CD4-positive, alpha-beta memory T cell (primary cell): ENCODE measurements around the gene SHISAL1. TPM values are rescaled to one million over a fixed set of nuclear protein-coding genes. Genes with fewer than 3 reads are reported as not detected.
A peak's percentile ranks its signal among the peaks of the same experiment; 100 is the strongest.

ENCODE experiments used
- CTCF ChIA-PET: fragments of 350-600 bp; sonication (Branson Sonifier 250); formaldehyde crosslinking; loops from one replicate; lab custom pipeline; 2021; ENCODE audit warnings: inconsistent platforms; ENCODE audit not compliant: partially characterized antibody; lab: Charles Lee
- POLR2A ChIA-PET: fragments of 350-600 bp; sonication (Branson Sonifier 250); formaldehyde crosslinking; loops from one replicate; lab custom pipeline; 2021; ENCODE audit not compliant: partially characterized antibody; lab: Charles Lee
- DNase-seq, 5 donors: peaks; one replicate each; pipeline versions ENCODE4 v3.0.0 to v3.0.0-alpha.2; 2020 to 2022; ENCODE audit warnings: mixed read lengths in 1 of 5
- H3K27ac ChIP-seq: one replicate; pipeline ENCODE4 v1.7.0; 2013; ENCODE audit warnings: low read depth, low read length
- H3K27me3 ChIP-seq: 2 replicates; pipeline ENCODE4 v1.7.0; 2013; ENCODE audit warnings: mild to moderate bottlenecking, low read length, moderate library complexity; ENCODE audit not compliant: insufficient read depth
- H3K36me3 ChIP-seq: 2 replicates; pipeline ENCODE4 v1.7.0; 2013; ENCODE audit warnings: mild to moderate bottlenecking, low read length, moderate library complexity; ENCODE audit not compliant: insufficient read depth
- H3K4me1 ChIP-seq: 2 replicates; pipeline ENCODE4 v1.7.0; 2013; ENCODE audit warnings: mild to moderate bottlenecking, low read length, moderate library complexity; ENCODE audit not compliant: insufficient read depth
- H3K4me3 ChIP-seq, 2 donors: one replicate each; pipeline ENCODE4 v1.7.0; 2013; ENCODE audit warnings: low read length in 2 of 2, mild to moderate bottlenecking in 1 of 2
- H3K9me3 ChIP-seq, 2 donors: one replicate each; pipeline ENCODE4 v1.7.0; 2013; ENCODE audit warnings: low read length in 2 of 2, control low read depth in 1 of 2; ENCODE audit not compliant: control insufficient read depth in 1 of 2
- H3K27ac Mint-ChIP-seq, 7 donors: one replicate each; pipeline ENCODE4 v1.8.0; 2020 to 2021; ENCODE audit warnings: mixed read lengths in 7 of 7, mild to moderate bottlenecking in 6 of 7, inconsistent platforms in 3 of 7, moderate library complexity in 3 of 7
- H3K27me3 Mint-ChIP-seq, 2 donors: one replicate each; pipeline ENCODE4 v1.8.0; 2020 to 2021; ENCODE audit warnings: mixed read lengths in 2 of 2
- H3K36me3 Mint-ChIP-seq, 2 donors: one replicate each; pipeline ENCODE4 v1.8.0; 2020 to 2021; ENCODE audit warnings: mixed read lengths in 2 of 2, inconsistent platforms in 1 of 2, mild to moderate bottlenecking in 1 of 2
- H3K4me1 Mint-ChIP-seq, 4 donors: one replicate each; pipeline ENCODE4 v1.8.0; 2020 to 2021; ENCODE audit warnings: mixed read lengths in 4 of 4, mild to moderate bottlenecking in 1 of 4
- H3K4me3 Mint-ChIP-seq, 8 donors: one replicate each; pipeline ENCODE4 v1.8.0; 2020 to 2021; ENCODE audit warnings: mixed read lengths in 8 of 8, mild to moderate bottlenecking in 7 of 8, moderate library complexity in 6 of 8, inconsistent platforms in 3 of 8
- H3K9me3 Mint-ChIP-seq, 8 donors: one replicate each; pipeline ENCODE4 v1.8.0; 2020 to 2021; ENCODE audit warnings: mixed read lengths in 8 of 8, mild to moderate bottlenecking in 5 of 8, inconsistent platforms in 3 of 8, moderate library complexity in 1 of 8
- intact Hi-C: fragments of 100-400 bp; cut with micrococcal nuclease; formaldehyde crosslinking; loops from one replicate; pipeline ENCODE4 v1.15.1; 2023
- polyA plus RNA-seq, 2 donors: library from polyadenylated mRNA; unstranded; fragments of 300-500 nt; fragmentation: Illumina TruSeq; gene quantifications; one replicate each; pipeline ENCODE4 v1.2.3, GENCODE V29; 2021
- total RNA-seq, 2 experiments: library from RNA; stranded (reverse); gene quantifications; one replicate each; pipeline ENCODE4 v1.2.3, GENCODE V29; 2021

Gene SHISAL1
- total and polyA plus RNA-seq, 4 experiments from 2014 or later, result not detected

DNA sequence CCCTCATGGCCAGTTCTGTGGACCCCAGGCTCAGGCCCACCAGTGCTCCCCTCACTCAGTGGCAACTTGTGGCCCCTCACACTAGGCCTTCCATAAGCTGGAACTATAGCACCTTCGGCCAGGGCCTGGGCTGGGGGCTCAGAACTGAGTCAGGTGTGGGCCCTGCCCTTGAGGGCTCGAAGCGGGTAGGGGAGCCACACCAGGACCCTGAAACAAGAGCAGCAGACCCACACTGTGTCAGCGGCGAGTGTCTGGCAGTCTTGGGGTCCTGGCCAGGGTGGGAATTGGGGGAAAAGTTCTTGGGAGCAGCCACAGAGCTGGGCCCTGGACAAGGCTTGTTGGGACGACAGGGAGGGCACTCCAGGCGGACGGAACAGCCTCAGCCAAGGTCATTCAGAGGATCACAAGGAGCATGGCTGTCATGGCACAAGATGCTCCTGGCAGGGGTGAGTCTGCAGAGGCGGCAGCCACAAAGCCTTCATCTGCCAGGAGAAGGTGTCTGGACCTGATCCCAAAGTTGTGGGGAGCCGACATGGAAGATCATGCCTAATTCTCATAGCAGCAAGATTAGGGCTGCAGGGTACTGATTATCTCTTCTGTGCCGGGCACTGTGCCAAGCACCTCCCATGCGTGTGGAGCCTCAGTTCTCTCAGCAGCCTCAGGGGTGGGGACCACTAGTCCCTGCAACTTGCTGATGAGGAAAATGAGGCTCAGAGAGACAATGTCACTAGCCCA lies 50.7 kb downstream of the SHISAL1 start:
- ChIA-PET POLR2A (no interaction called here), CTCF (interaction anchor here (0.6 kb wide), 1 partner anchor 20 kb away, joined by 4 read pairs; no protein-coding TSS in a partner anchor)
- no peaks in the 10 kb centered on the region for H3K36me3 ChIP-seq
- intact Hi-C loops, result no loop called here
- H3K9me3 ChIP-seq, result no peaks in the 10 kb centered on the region
- no peak for DNase-seq
- Mint-ChIP-seq H3K4me1 (peaks cover 0 to 4% (median 0%) of the 10 kb centered on the region in 4 donors), H3K4me3 (no peak overlapping the region), H3K27ac (no peak overlapping the region), H3K36me3 (no peaks in the 10 kb centered on the region), H3K27me3 (peaks cover 0 to 8% of the 10 kb centered on the region in 2 donors), H3K9me3 (peaks cover 0 to 1% (median 0%) of the 10 kb centered on the region in 8 donors)
- no peak overlapping the region for H3K4me3 ChIP-seq
- no peak overlapping the region for H3K27ac ChIP-seq
- no peaks in the 10 kb centered on the region for H3K27me3 ChIP-seq
- no peaks in the 10 kb centered on the region for H3K4me1 ChIP-seq

DNA sequence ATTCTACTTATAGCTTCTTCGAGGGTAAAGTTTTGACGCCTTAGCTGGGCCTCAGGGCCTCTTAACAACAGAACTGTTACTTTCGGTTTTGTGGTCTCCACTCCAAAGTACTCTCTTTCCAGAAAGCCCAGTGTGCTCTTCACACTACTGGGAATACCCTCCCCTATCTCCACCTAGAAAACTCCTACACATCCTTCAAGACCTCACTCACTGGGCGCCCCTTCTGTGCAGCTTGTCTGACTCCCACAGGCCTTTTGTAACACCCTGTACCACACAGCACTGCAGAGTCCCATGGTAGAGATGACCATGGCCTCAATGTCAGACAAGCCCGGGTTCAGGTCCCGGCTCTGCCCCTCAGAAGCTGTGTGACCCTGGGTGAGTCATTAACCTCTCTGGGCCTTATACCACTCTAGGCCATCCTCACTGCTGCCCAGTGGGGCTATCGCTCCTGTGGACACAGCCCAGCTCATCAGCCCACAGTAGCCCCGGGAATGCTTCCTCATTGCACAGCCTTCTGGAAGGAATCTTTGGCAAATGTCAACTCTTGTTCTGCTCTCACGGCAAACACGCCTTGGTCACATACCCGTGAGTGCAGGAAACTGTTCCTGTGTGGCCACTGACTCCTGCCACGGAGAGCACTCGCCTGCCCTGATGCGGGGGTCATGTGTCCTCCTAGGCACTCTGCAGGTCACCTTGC lies 51.4 kb downstream of the SHISAL1 start:
- no peak overlapping the region for H3K4me3 Mint-ChIP-seq

DNA sequence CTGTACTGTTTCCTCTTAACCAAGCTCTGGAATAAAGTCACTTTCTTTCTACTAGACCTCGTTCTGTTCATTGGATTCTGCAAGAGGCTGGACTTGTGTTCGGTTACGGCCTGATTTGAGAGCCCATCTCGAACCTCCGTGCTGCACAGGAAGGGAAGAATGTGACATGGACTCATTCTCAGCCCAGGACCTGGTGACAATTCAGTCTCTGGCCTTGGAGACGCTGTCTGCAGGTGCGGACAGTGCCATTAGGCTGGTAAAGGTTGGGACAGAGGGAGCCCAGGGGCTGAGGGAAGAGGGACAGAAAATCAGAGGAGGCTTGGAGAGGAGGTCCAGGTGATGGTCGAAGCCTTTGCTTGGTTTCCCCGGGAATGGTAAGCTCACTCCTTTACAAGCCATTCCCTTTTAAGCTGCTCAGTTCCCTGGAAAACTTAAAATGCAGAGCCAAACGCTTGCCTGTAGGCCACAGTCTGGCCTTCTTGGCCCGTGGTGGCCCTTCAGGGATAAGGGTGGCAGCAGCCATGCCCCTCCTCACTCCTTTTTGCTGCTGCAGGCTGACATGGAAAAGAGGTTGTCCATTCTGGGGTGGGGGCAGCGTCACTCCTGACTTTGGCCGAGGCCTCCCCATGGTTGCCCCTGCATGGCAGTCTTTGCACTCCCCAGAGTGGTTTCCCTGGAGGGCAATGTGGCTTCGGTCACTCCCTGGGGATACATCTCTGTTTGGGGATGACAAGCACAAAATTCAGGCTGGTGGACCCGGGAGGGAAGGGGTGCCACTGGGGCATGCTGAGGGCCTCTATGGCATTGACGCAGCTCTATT lies 52.3 kb downstream of the SHISAL1 start:
- peaks cover 0 to 10% of the 10 kb centered on the region in 2 donors for H3K27me3 Mint-ChIP-seq
- Histone ChIP-seq H3K4me1 (no peaks in the 10 kb centered on the region), H3K27me3 (no peaks in the 10 kb centered on the region), H3K27ac (no peak overlapping the region), H3K9me3 (no peaks in the 10 kb centered on the region), H3K36me3 (no peaks in the 10 kb centered on the region), H3K4me3 (no peak overlapping the region)
- ChIA-PET CTCF (interaction anchor here (1.0 kb wide), 1 partner anchor 12 kb away, joined by 4 read pairs; no protein-coding TSS in a partner anchor), POLR2A (no interaction called here)
- H3K27ac Mint-ChIP-seq, result peak overlapping the region in 1 of 7 donors; percentile 51
- DNase-seq, result no peak
- H3K4me3 Mint-ChIP-seq, result no peak overlapping the region
- intact Hi-C loops, result no loop called here
- H3K9me3 Mint-ChIP-seq, result peaks cover 0 to 3% (median 0%) of the 10 kb centered on the region in 8 donors
- no peaks in the 10 kb centered on the region for H3K36me3 Mint-ChIP-seq
- H3K4me1 Mint-ChIP-seq, result peaks cover 0 to 4% (median 0%) of the 10 kb centered on the region in 4 donors

More for the DNA sequence above, 51.4 kb downstream of the SHISAL1 start:
- H3K27me3 ChIP-seq, result no peaks in the 10 kb centered on the region
- Mint-ChIP-seq H3K27ac (no peak overlapping the region), H3K27me3 (peaks cover 0 to 8% of the 10 kb centered on the region in 2 donors), H3K9me3 (peaks cover 0 to 1% (median 0%) of the 10 kb centered on the region in 8 donors), H3K36me3 (no peaks in the 10 kb centered on the region), H3K4me1 (peaks cover 0 to 4% (median 0%) of the 10 kb centered on the region in 4 donors)
- ChIA-PET CTCF (no interaction called here), POLR2A (no interaction called here)
- no peaks in the 10 kb centered on the region for H3K9me3 ChIP-seq
- H3K4me1 ChIP-seq, result no peaks in the 10 kb centered on the region
- no peak for DNase-seq
- no peak overlapping the region for H3K27ac ChIP-seq
- H3K36me3 ChIP-seq, result no peaks in the 10 kb centered on the region
- H3K4me3 ChIP-seq, result no peak overlapping the region
- intact Hi-C loops, result no loop called here

DNA sequence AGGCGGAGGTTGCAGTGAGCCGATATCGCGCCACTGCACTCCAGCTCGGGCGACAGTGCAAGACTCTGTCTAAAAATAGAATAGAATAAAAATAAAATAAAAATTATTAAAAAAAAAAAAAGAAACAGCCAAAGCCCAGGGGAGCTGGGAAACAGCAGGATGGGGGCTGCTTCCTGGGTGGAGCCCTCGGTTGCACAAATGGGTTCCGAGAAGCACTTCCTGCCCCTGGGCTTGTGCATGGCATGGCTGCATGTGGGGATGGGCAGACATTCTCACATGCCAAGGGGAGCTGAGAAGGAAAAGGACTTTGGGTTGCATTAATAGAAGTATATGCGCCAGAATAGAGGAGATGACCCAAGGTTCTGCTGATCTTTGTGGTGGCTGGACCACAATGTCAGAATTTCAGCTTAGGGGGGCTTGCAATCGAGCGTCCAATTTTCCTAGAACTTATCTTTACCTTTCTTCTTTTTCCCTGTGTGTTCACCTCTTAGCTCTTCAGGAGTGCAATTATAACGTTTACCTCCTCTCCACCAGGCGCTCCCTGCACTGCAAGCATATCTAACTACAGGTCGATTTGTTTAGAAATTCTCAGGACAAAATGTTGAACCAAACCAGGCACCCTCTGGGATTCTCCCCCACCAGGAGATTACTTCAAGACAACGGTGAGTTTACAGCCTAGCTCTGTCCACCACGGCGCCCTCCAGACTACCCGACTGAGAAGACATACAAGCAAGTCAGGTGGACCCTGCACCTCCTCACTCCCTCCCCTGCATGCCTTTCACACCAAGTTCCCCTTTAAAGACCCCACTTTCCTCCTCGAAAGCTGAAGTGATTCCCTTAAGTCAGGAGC lies 53.2 kb downstream of the SHISAL1 start:
- Histone ChIP-seq H3K36me3 (no peaks in the 10 kb centered on the region), H3K27me3 (no peaks in the 10 kb centered on the region), H3K4me1 (no peaks in the 10 kb centered on the region), H3K27ac (no peak overlapping the region), H3K4me3 (no peak overlapping the region), H3K9me3 (no peaks in the 10 kb centered on the region)
- DNase-seq, result no peak
- Mint-ChIP-seq H3K4me1 (peaks cover 0 to 4% (median 0%) of the 10 kb centered on the region in 4 donors), H3K9me3 (peaks cover 0 to 3% (median 0%) of the 10 kb centered on the region in 8 donors), H3K36me3 (no peaks in the 10 kb centered on the region), H3K27ac (peak overlapping the region in 2 of 7 donors; percentile 7 to 51), H3K4me3 (no peak overlapping the region), H3K27me3 (peaks cover 0 to 10% of the 10 kb centered on the region in 2 donors)
- ChIA-PET CTCF (interaction anchor here (1.0 kb wide), 1 partner anchor 11 kb away, joined by 4 read pairs; no protein-coding TSS in a partner anchor), POLR2A (no interaction called here)
- intact Hi-C loops, result no loop called here

DNA sequence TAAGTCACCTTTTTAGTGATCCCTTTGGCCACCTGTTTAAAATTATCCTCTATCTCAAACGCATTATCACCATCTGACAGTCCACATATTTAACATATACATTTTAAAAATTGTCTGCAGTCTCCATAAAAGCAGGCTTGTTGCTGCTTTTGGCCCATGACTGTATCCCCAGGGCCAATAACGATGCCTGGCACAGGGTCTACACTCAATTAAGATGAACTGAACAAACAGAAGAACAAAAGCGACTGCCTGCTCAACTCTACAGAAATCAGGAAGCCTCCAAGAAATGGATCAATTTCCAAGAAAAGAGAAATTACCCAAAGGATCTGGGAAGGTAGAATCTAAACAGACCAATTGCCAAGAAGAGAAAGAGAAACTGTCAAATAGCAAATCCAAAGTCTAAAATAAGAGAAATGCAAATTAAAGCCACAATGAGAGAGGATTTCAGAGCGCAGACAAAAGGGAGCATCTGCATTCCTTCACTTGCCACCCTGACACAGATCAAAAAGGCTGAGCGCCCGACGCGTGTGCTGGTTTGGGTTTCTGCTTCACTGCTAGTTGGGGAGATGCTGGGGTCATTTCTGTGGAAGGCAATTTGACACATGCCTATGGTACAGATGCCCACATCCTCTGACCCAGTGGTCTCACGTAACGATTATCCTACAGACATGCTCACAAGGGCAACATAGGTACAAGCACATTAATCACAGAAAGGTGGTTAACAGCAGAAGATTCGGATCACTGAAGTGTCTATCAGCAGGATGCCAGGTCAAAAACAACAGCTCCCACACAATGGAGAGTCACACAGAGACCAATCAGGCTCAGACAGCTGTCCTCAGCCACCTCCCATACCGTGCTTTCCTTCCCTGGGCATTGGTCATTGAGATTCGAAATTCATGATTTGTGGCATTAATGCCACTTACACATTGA lies 55.9 kb downstream of the SHISAL1 start:
- CTCF ChIA-PET, result no interaction called here
- DNase-seq, result no peak
- H3K27me3 Mint-ChIP-seq, result peaks cover 0 to 10% of the 10 kb centered on the region in 2 donors
- peaks cover 0 to 3% (median 0%) of the 10 kb centered on the region in 8 donors for H3K9me3 Mint-ChIP-seq
- Histone ChIP-seq H3K4me3 (no peak overlapping the region), H3K36me3 (no peaks in the 10 kb centered on the region), H3K27ac (no peak overlapping the region), H3K4me1 (no peaks in the 10 kb centered on the region), H3K27me3 (no peaks in the 10 kb centered on the region), H3K9me3 (no peaks in the 10 kb centered on the region)
- POLR2A ChIA-PET, result no interaction called here
- H3K4me3 Mint-ChIP-seq, result no peak overlapping the region
- H3K4me1 Mint-ChIP-seq, result peaks cover 0 to 4% (median 0%) of the 10 kb centered on the region in 4 donors
- intact Hi-C loops, result no loop called here
- H3K36me3 Mint-ChIP-seq, result no peaks in the 10 kb centered on the region
- H3K27ac Mint-ChIP-seq, result no peak overlapping the region

DNA sequence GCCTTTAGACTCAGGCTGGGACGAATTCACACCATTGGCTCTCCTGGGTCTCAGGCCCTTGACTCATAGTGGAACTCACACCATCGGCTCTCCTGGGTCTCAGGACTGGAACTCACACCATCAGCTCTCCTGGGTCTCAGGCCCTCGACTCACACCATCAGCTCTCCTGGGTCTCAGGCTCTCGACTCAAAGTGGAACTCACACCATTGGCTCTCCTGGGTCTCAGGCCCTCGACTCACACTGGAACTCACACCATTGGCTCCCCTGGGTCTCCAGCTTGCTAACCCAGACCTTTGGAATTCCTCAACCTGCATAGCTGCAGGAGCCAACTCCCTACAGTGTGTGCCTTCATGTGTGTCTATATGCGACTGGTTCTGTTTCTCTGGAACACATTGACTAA lies 56.7 kb downstream of the SHISAL1 start:
- ChIA-PET POLR2A (no interaction called here), CTCF (no interaction called here)
- no peaks in the 10 kb centered on the region for H3K4me1 ChIP-seq
- Mint-ChIP-seq H3K27me3 (peaks cover 2 to 12% of the 10 kb centered on the region in 2 donors), H3K9me3 (peaks cover 0 to 3% (median 0%) of the 10 kb centered on the region in 8 donors), H3K4me3 (no peak overlapping the region), H3K4me1 (peaks cover 0 to 4% (median 0%) of the 10 kb centered on the region in 4 donors), H3K27ac (no peak overlapping the region), H3K36me3 (no peaks in the 10 kb centered on the region)
- H3K9me3 ChIP-seq, result no peaks in the 10 kb centered on the region
- no peak overlapping the region for H3K4me3 ChIP-seq
- intact Hi-C loops, result no loop called here
- H3K36me3 ChIP-seq, result no peaks in the 10 kb centered on the region
- no peak overlapping the region for H3K27ac ChIP-seq
- DNase-seq, result no peak
- no peaks in the 10 kb centered on the region for H3K27me3 ChIP-seq
